ENCODE results near the gene KCNC1.

The KCNC1 gene

GRCh38 chr11:17786824-17787525 lies 52.4 kb downstream of the KCNC1 start:
- Histone ChIP-seq H3K27ac (no peak overlapping the region), H3K27me3 (no peaks in the 10 kb centered on the region), H3K4me1 (no peaks in the 10 kb centered on the region), H3K36me3 (peaks cover 0 to 15% (median 4%) of the 10 kb centered on the region in 3 donors), H3K9me3 (no peaks in the 10 kb centered on the region), H3K4me3 (no peak overlapping the region)
- DNase-seq, result no peak
- no peak for TF ChIP-seq CTCF (IDR thresholded peaks at IDR 0.05)
- intact Hi-C loops (cut with DNase I; ENCODE audit: low total_unique reads), result no loop called here

- peaks cover 0 to 15% (median 4%) of the 10 kb centered on the region in 3 donors for H3K36me3 ChIP-seq
- no peaks in the 10 kb centered on the region for H3K9me3 ChIP-seq
- DNase-seq, result no peak
- H3K27me3 ChIP-seq, result no peaks in the 10 kb centered on the region
- H3K27ac ChIP-seq, result no peak overlapping the region
- H3K4me3 ChIP-seq, result no peak overlapping the region
- H3K4me1 ChIP-seq, result no peaks in the 10 kb centered on the region
- intact Hi-C loops (cut with DNase I; ENCODE audit: low total_unique reads), result no loop called here
- no peak for TF ChIP-seq CTCF (IDR thresholded peaks at IDR 0.05)
Measured at GRCh38 chr11:17788084-17788483, 53.5 kb downstream of the KCNC1 start.

- no peak for TF ChIP-seq CTCF (IDR thresholded peaks at IDR 0.05)
- Histone ChIP-seq H3K36me3 (peaks cover 0 to 15% (median 4%) of the 10 kb centered on the region in 3 donors), H3K4me3 (no peak overlapping the region), H3K27me3 (no peaks in the 10 kb centered on the region), H3K9me3 (no peaks in the 10 kb centered on the region), H3K4me1 (no peaks in the 10 kb centered on the region), H3K27ac (no peak overlapping the region)
- intact Hi-C loops (cut with DNase I; ENCODE audit: low total_unique reads), result no loop called here
- DNase-seq, result no peak
Measured at GRCh38 chr11:17790453-17790852, 55.9 kb downstream of the KCNC1 start.

- intact Hi-C loops (cut with DNase I; ENCODE audit: low total_unique reads), result no loop called here
- TF ChIP-seq CTCF (IDR thresholded peaks at IDR 0.05), result no peak
- H3K27ac ChIP-seq, result no peak overlapping the region
Measured at GRCh38 chr11:17791144-17791543, 56.6 kb downstream of the KCNC1 start.

GRCh38 chr11:17792161-17792560 lies 57.6 kb downstream of the KCNC1 start:
- peaks cover 0 to 13% (median 4%) of the 10 kb centered on the region in 3 donors for H3K36me3 ChIP-seq
- no peak overlapping the region for H3K4me3 ChIP-seq
- intact Hi-C loops (cut with DNase I; ENCODE audit: low total_unique reads), result no loop called here
- DNase-seq, result no peak
- no peak overlapping the region for H3K27ac ChIP-seq
- H3K4me1 ChIP-seq, result no peaks in the 10 kb centered on the region
- H3K9me3 ChIP-seq, result no peaks in the 10 kb centered on the region
- TF ChIP-seq CTCF (IDR thresholded peaks at IDR 0.05), result no peak
- no peaks in the 10 kb centered on the region for H3K27me3 ChIP-seq

More at GRCh38 chr11:17791144-17791543, 56.6 kb downstream of the KCNC1 start:
- DNase-seq, result no peak
- Histone ChIP-seq H3K4me3 (no peak overlapping the region), H3K27me3 (no peaks in the 10 kb centered on the region), H3K4me1 (no peaks in the 10 kb centered on the region), H3K9me3 (no peaks in the 10 kb centered on the region), H3K36me3 (peaks cover 0 to 15% (median 4%) of the 10 kb centered on the region in 3 donors)

Data from tibial artery (tissue), 4 donors.